Mesenchymal stem cell (in vitro differentiated cells and primary cell): ENCODE data around the gene THOC2. TPM values are rescaled to one million over a fixed set of nuclear protein-coding genes. Genes with fewer than 3 reads are reported as not detected.
A peak's percentile ranks its signal among the peaks of the same experiment; 100 is the strongest.
"Not testable (repeated sequence)": the region's sequence is repeated elsewhere in the genome, so short reads cannot be mapped to it uniquely, and the experiment has no call there.

Source experiments
- DNase-seq: peaks from one replicate; pipeline ENCODE4 v3.0.0-alpha.2; 2013
- H2AFZ ChIP-seq: one replicate; pipeline ENCODE4 v1.6.1; 2013; ENCODE audit warnings: low read depth, mild to moderate bottlenecking, control low read depth, inconsistent platforms, low read length, moderate library complexity
- H2AK5ac ChIP-seq: 2 replicates; pipeline ENCODE4 v1.6.1; 2013; ENCODE audit warnings: low read length, moderate library complexity, mild to moderate bottlenecking, inconsistent platforms; ENCODE audit not compliant: severe bottlenecking
- H2BK120ac ChIP-seq: one replicate; pipeline ENCODE4 v1.6.1; 2013; ENCODE audit warnings: low read depth, mild to moderate bottlenecking, inconsistent platforms, low read length, moderate library complexity
- H2BK12ac ChIP-seq, 2 experiments: one replicate each; pipeline ENCODE4 v1.6.1; 2013; ENCODE audit warnings: inconsistent platforms in 2 of 2, low read length in 2 of 2, mild to moderate bottlenecking in 2 of 2, moderate library complexity in 2 of 2, control low read depth in 1 of 2
- H2BK15ac ChIP-seq: one replicate; pipeline ENCODE4 v1.6.1; 2013; ENCODE audit warnings: mild to moderate bottlenecking, low read depth, inconsistent platforms; ENCODE audit not compliant: poor library complexity, severe bottlenecking
- H2BK5ac ChIP-seq: 2 replicates; pipeline ENCODE4 v1.6.1; 2013; ENCODE audit warnings: low read depth, mild to moderate bottlenecking, low read length, control low read depth, inconsistent platforms; ENCODE audit not compliant: poor library complexity, severe bottlenecking
- H3K14ac ChIP-seq, 2 experiments: one replicate each; pipeline ENCODE4 v1.6.1; 2013; ENCODE audit warnings: inconsistent platforms in 2 of 2, low read length in 2 of 2, control low read depth in 1 of 2, mild to moderate bottlenecking in 1 of 2, moderate library complexity in 1 of 2
- H3K18ac ChIP-seq, 2 experiments: one replicate each; pipeline ENCODE4 v1.6.1; 2013; ENCODE audit warnings: inconsistent platforms in 2 of 2, low read length in 2 of 2, control low read depth in 1 of 2, low read depth in 1 of 2, mild to moderate bottlenecking in 1 of 2
- H3K23ac ChIP-seq, 2 experiments: one replicate each; pipeline ENCODE4 v1.6.1; 2013; ENCODE audit warnings: inconsistent platforms in 2 of 2, low read length in 2 of 2, mild to moderate bottlenecking in 2 of 2, moderate library complexity in 2 of 2, control low read depth in 1 of 2
- H3K27ac ChIP-seq: 2 replicates; pipeline ENCODE4 v1.5.1; 2013; ENCODE audit warnings: mild to moderate bottlenecking, moderate library complexity, low read length, control low read depth, inconsistent platforms; ENCODE audit not compliant: poor library complexity, severe bottlenecking
- H3K27me3 ChIP-seq, 2 experiments: 2 replicates each; pipeline versions ENCODE4 v1.6.1 to v1.7.0; 2013; ENCODE audit warnings: low read length in 2 of 2, mild to moderate bottlenecking in 2 of 2, moderate library complexity in 2 of 2, control low read depth in 1 of 2, inconsistent platforms in 1 of 2; ENCODE audit not compliant: control insufficient read depth in 1 of 2, insufficient read depth in 1 of 2
- H3K36me3 ChIP-seq, 2 experiments: 2 replicates each; pipeline versions ENCODE4 v1.6.1 to v1.7.0; 2013; ENCODE audit warnings: low read length in 2 of 2, control low read depth in 1 of 2, inconsistent platforms in 1 of 2, low read depth in 1 of 2, mild to moderate bottlenecking in 1 of 2; ENCODE audit not compliant: insufficient read depth in 2 of 2, control insufficient read depth in 1 of 2
- H3K4ac ChIP-seq, 2 experiments: one replicate each; pipeline ENCODE4 v1.6.1; 2013; ENCODE audit warnings: inconsistent platforms in 2 of 2, low read length in 2 of 2, mild to moderate bottlenecking in 2 of 2, moderate library complexity in 2 of 2, control low read depth in 1 of 2, low read depth in 1 of 2
- H3K4me1 ChIP-seq: 2 replicates; pipeline ENCODE4 v1.6.1; 2013; ENCODE audit warnings: low read depth, low read length, control low read depth; ENCODE audit not compliant: control insufficient read depth, insufficient read depth
- H3K4me2 ChIP-seq: 2 replicates; pipeline ENCODE4 v1.6.1; 2013; ENCODE audit warnings: low read length, mild to moderate bottlenecking, inconsistent platforms; ENCODE audit not compliant: poor library complexity, severe bottlenecking
- H3K4me3 ChIP-seq, 2 experiments: 2 replicates each; pipeline versions ENCODE4 v1.5.1 to v1.7.0; 2013; ENCODE audit warnings: low read length in 2 of 2, mild to moderate bottlenecking in 2 of 2, control low read depth in 1 of 2, low read depth in 1 of 2; ENCODE audit not compliant: insufficient read depth in 1 of 2
- H3K79me1 ChIP-seq: replicated peaks from 2 replicates; pipeline ENCODE4 v1.6.1; 2013; ENCODE audit warnings: mild to moderate bottlenecking, control low read depth, low read length, inconsistent platforms; ENCODE audit not compliant: poor library complexity, severe bottlenecking
- H3K9ac ChIP-seq: 2 replicates; pipeline ENCODE4 v1.7.0; 2013; ENCODE audit warnings: mild to moderate bottlenecking, low read length, moderate library complexity
- H3K9me3 ChIP-seq: 2 replicates; pipeline ENCODE4 v1.7.0; 2013; ENCODE audit warnings: mild to moderate bottlenecking, low read length; ENCODE audit not compliant: control insufficient read depth
- H4K8ac ChIP-seq: one replicate; pipeline ENCODE4 v1.6.1; 2013; ENCODE audit warnings: inconsistent platforms, mild to moderate bottlenecking, low read length, moderate library complexity
- H4K91ac ChIP-seq: one replicate; pipeline ENCODE4 v1.6.1; 2013; ENCODE audit warnings: mild to moderate bottlenecking, low read length, inconsistent platforms
- WGBS: methylation state at CpG from one replicate; pipeline ENCODE4 v1.1.7; 2013; ENCODE audit warnings: mixed read lengths; 5-methylcytosine and 5-hydroxymethylcytosine counted together
- polyA plus RNA-seq, 2 experiments: library from polyadenylated mRNA; stranded (reverse); fragments of 200-250 nt; gene quantifications; one replicate each; pipeline ENCODE4 v1.2.3, GENCODE V29; 2013

THOC2 gene
- polyA plus RNA-seq (2013, experiment 1 of 2): 53.5 TPM
- 53.0 TPM for polyA plus RNA-seq (2013, experiment 2 of 2)

- peak within 1 kb of the TSS; percentile 89 to 90 for H3K4me3 ChIP-seq
- peak within 1 kb of the TSS in 1 of 2 experiments; percentile 91 for H3K14ac ChIP-seq
- WGBS: 1% methylated on average over 39 of the region's 49 CpGs
- H3K9me3 ChIP-seq: no peaks in the 10 kb centered on the region
- H3K4ac ChIP-seq: peak within 1 kb of the TSS in 1 of 2 experiments; percentile 75
- H3K23ac ChIP-seq: no peak within 1 kb of the TSS
- H3K36me3 ChIP-seq: peaks cover 0 to 4% of the 10 kb centered on the region in 2 experiments
- peaks cover 1% of the 10 kb centered on the region for H3K4me1 ChIP-seq
- H3K4me2 ChIP-seq: peak within 1 kb of the TSS; percentile 82
- peak within 1 kb of the TSS; percentile 80 for H4K91ac ChIP-seq
- H3K18ac ChIP-seq: peak within 1 kb of the TSS; percentile 90 to 91
- H3K79me1 ChIP-seq: no peaks in the 10 kb centered on the region
- peak within 1 kb of the TSS; percentile 71 for H2AFZ ChIP-seq
- H3K9ac ChIP-seq: peak within 1 kb of the TSS; percentile 95
- no peak within 1 kb of the TSS for H2BK12ac ChIP-seq
- no peak within 1 kb of the TSS for H2BK15ac ChIP-seq
- peak; percentile 90 for DNase-seq
- peak within 1 kb of the TSS; percentile 93 for H3K27ac ChIP-seq
- peak within 1 kb of the TSS; percentile 84 for H4K8ac ChIP-seq
- H2BK120ac ChIP-seq: peak within 1 kb of the TSS; percentile 68
- no peaks in the 10 kb centered on the region for H3K27me3 ChIP-seq
- no peak within 1 kb of the TSS for H2AK5ac ChIP-seq
- peak within 1 kb of the TSS; percentile 19 for H2BK5ac ChIP-seq
These were observed at the start of gene THOC2 for GRCh38 chrX:123732670-123733363. Gene THOC2 (minus strand): TSS chrX:123733052. CDS start chrX:123733022, 30 bp downstream.

GRCh38 chrX:123781786-123782185, 48.9 kb upstream of the THOC2 start:
- H3K18ac ChIP-seq, H3K4ac ChIP-seq, H3K9me3 ChIP-seq, H2AFZ ChIP-seq, H3K4me3 ChIP-seq, H4K91ac ChIP-seq, H4K8ac ChIP-seq, H2AK5ac ChIP-seq, H3K79me1 ChIP-seq, H3K14ac ChIP-seq, H3K4me2 ChIP-seq, H2BK12ac ChIP-seq, H2BK15ac ChIP-seq, DNase-seq, H3K27me3 ChIP-seq, H3K9ac ChIP-seq, H2BK5ac ChIP-seq, H3K4me1 ChIP-seq, H3K36me3 ChIP-seq, H3K27ac ChIP-seq, H2BK120ac ChIP-seq, H3K23ac ChIP-seq: not testable (repeated sequence)
- 87% methylated on average over 4 of the region's 10 CpGs for WGBS

GRCh38 chrX:123779908-123780396, 47.1 kb upstream of the THOC2 start:
- Histone ChIP-seq H3K9ac (no peak overlapping the region), H3K4ac (no peak overlapping the region), H3K9me3 (no peaks in the 10 kb centered on the region), H4K8ac (no peak overlapping the region), H3K27me3 (no peaks in the 10 kb centered on the region), H2AFZ (no peak overlapping the region), H2BK120ac (no peak overlapping the region), H4K91ac (no peak overlapping the region), H3K14ac (no peak overlapping the region), H3K4me1 (peaks cover 2% of the 10 kb centered on the region), H3K36me3 (no peaks in the 10 kb centered on the region), H3K4me3 (no peak overlapping the region), H3K23ac (no peak overlapping the region), H3K27ac (no peak overlapping the region), H2BK5ac (no peak overlapping the region), H3K4me2 (no peak overlapping the region), H2BK12ac (no peak overlapping the region), H2BK15ac (no peak overlapping the region), H2AK5ac (no peak overlapping the region), H3K18ac (no peak overlapping the region), H3K79me1 (no peaks in the 10 kb centered on the region)
- DNase-seq: no peak
- 38% methylated on average over 1 of the region's 1 CpG for WGBS

GRCh38 chrX:123773258-123773988, 40.6 kb upstream of the THOC2 start:
- Histone ChIP-seq H4K91ac (no peak overlapping the region), H3K4me3 (no peak overlapping the region), H3K14ac (no peak overlapping the region), H2AFZ (no peak overlapping the region), H2BK120ac (no peak overlapping the region), H3K4me1 (no peaks in the 10 kb centered on the region), H3K23ac (no peak overlapping the region), H3K4ac (no peak overlapping the region), H2BK5ac (no peak overlapping the region), H2BK15ac (no peak overlapping the region), H3K9ac (no peak overlapping the region), H3K9me3 (no peaks in the 10 kb centered on the region), H4K8ac (no peak overlapping the region), H3K27ac (no peak overlapping the region), H2AK5ac (no peak overlapping the region), H3K4me2 (no peak overlapping the region), H3K27me3 (no peaks in the 10 kb centered on the region), H3K36me3 (no peaks in the 10 kb centered on the region), H3K18ac (no peak overlapping the region), H3K79me1 (no peaks in the 10 kb centered on the region), H2BK12ac (no peak overlapping the region)
- WGBS: 93% methylated on average over 3 of the region's 4 CpGs
- DNase-seq: no peak
